WTC11 (cell line): Measurements from ENCODE around the gene MMP7. TPM values are rescaled to one million over a fixed set of nuclear protein-coding genes. Genes with fewer than 3 reads are reported as not detected.

Experiments used
- ATAC-seq: fragments of 200-7000 bp; cut with Tn5 transposase; 2 replicates; pipeline ENCODE4 v1.10.0; 2021; ENCODE audit warnings: mild to moderate bottlenecking, moderate library complexity
- CTCF ChIA-PET: fragments of 300-600 bp; sonication (Branson Sonifier 250); formaldehyde crosslinking; loops from one replicate; lab custom pipeline; 2021; ENCODE audit warnings: antibody characterized with exemption; lab: Charles Lee
- POLR2A ChIA-PET: fragments of 350-600 bp; sonication (Branson Sonifier 250); formaldehyde crosslinking; loops from one replicate; lab custom pipeline; 2021; ENCODE audit warnings: antibody characterized with exemption; lab: Charles Lee
- DNase-seq: peaks from one replicate; pipeline ENCODE4 v3.0.0; 2021; ENCODE audit warnings: low spot score
- H3K27ac Mint-ChIP-seq: 2 replicates; pipeline ENCODE4 v1.8.0; 2021; ENCODE audit warnings: mixed read lengths
- H3K27me3 Mint-ChIP-seq: 2 replicates; pipeline ENCODE4 v1.8.0; 2021; ENCODE audit warnings: low read depth, mild to moderate bottlenecking, moderate library complexity, mixed read lengths
- H3K36me3 Mint-ChIP-seq: 2 replicates; pipeline ENCODE4 v1.8.0; 2021; ENCODE audit warnings: mixed read lengths
- H3K4me1 Mint-ChIP-seq: 2 replicates; pipeline ENCODE4 v1.8.0; 2022; ENCODE audit warnings: mixed read lengths
- H3K4me3 Mint-ChIP-seq: 2 replicates; pipeline ENCODE4 v1.8.0; 2021; ENCODE audit warnings: mild to moderate bottlenecking, moderate library complexity, mixed read lengths
- H3K9me3 Mint-ChIP-seq: 2 replicates; pipeline ENCODE4 v1.8.0; 2021; ENCODE audit warnings: mixed read lengths
- ARID4B ChIP-seq: sonication (generic); formaldehyde crosslinking; IDR thresholded peaks from 2 replicates; pipeline ENCODE4 v1.8.0; 2023; ENCODE audit warnings: missing genetic modification reagents, mild to moderate bottlenecking, borderline replicate concordance
- GTF2I ChIP-seq: fragments of 250-450 bp; sonication (Bioruptor Pico); conservative IDR thresholded peaks from 2 replicates; pipeline ENCODE4 v1.4.0; 2021; ENCODE audit warnings: mild to moderate bottlenecking
- HMGA2 ChIP-seq: fragments of 250-450 bp; sonication (Bioruptor Pico); IDR thresholded peaks from 2 replicates; pipeline ENCODE4 v1.4.0; 2021; ENCODE audit warnings: mild to moderate bottlenecking, moderate library complexity
- KAT7 ChIP-seq: sonication (generic); formaldehyde crosslinking; IDR thresholded peaks from 2 replicates; pipeline ENCODE4 v1.8.1; 2023; ENCODE audit warnings: missing genetic modification reagents, mild to moderate bottlenecking, borderline replicate concordance
- MAX ChIP-seq: sonication (generic); formaldehyde crosslinking; IDR thresholded peaks from 2 replicates; pipeline ENCODE4 v1.8.0; 2022; ENCODE audit warnings: mild to moderate bottlenecking, missing genetic modification reagents
- PRDM15 ChIP-seq: sonication (generic); formaldehyde crosslinking; IDR thresholded peaks from 2 replicates; pipeline ENCODE4 v1.8.0; 2022; ENCODE audit warnings: missing genetic modification reagents
- PRRX2 ChIP-seq: fragments of 250-450 bp; sonication (Bioruptor Pico); IDR thresholded peaks from 2 replicates; pipeline ENCODE4 v1.8.0; 2021; ENCODE audit warnings: mild to moderate bottlenecking
- ZNF232 ChIP-seq: sonication (generic); formaldehyde crosslinking; IDR thresholded peaks from 2 replicates; pipeline ENCODE4 v1.8.0; 2022; ENCODE audit warnings: mild to moderate bottlenecking, missing genetic modification reagents
- total RNA-seq: library from RNA; stranded (reverse); gene quantifications from 3 replicates; pipeline ENCODE4 v1.2.3, GENCODE V29; 2021
- TF ChIP-seq, protein P1 (sequence below): fragments of 250-450 bp; sonication (Bioruptor Pico); IDR thresholded peaks from 2 replicates; pipeline ENCODE4 v1.8.0; 2021; ENCODE audit warnings: mild to moderate bottlenecking
- TF ChIP-seq, protein P2 (sequence below): sonication (generic); formaldehyde crosslinking; IDR thresholded peaks from 2 replicates; pipeline ENCODE4 v1.8.1; 2022; ENCODE audit warnings: mild to moderate bottlenecking, missing genetic modification reagents, moderate library complexity, borderline replicate concordance
- TF ChIP-seq, protein P3 (sequence below): sonication (generic); formaldehyde crosslinking; IDR thresholded peaks from 2 replicates; pipeline ENCODE4 v1.8.1; 2023; ENCODE audit warnings: mild to moderate bottlenecking, missing genetic modification reagents

Gene MMP7
- total RNA-seq, 1 experiment from 2014 or later, result 0.50 TPM

DNA sequence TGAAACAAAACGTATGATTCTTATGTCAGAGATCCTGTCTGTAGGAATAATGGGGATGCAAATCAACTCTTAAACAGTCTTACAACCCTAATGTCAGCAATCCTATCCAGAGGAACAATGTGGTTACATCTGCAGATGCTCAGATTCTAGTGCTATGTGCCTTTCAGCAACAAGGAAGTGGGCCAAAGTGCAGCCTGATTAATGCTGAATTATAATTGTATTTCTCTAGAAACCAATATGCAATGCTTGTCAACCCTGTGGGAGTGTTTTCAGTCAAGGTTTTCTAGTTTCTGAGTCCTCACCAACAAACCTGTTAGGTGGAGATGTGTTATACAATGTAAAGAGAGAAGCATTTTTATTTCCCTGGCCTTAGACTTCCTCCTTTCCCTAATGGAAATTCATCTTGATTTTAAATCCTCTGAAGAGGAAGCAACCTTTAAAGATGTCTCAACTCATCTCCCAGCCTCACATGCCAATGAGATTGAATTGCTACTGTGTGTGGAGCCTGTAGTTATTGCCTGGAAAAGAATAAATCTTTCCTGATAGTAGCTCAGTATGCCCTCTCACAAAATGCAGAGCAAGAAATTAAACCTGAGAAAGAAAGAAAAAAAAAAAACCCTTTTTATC lies 51.8 kb downstream of the MMP7 start:
- H3K4me1 Mint-ChIP-seq, result peaks cover 26% of the 10 kb centered on the region
- TF ChIP-seq, protein P1, sequence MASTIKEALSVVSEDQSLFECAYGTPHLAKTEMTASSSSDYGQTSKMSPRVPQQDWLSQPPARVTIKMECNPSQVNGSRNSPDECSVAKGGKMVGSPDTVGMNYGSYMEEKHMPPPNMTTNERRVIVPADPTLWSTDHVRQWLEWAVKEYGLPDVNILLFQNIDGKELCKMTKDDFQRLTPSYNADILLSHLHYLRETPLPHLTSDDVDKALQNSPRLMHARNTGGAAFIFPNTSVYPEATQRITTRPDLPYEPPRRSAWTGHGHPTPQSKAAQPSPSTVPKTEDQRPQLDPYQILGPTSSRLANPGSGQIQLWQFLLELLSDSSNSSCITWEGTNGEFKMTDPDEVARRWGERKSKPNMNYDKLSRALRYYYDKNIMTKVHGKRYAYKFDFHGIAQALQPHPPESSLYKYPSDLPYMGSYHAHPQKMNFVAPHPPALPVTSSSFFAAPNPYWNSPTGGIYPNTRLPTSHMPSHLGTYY (CRISPR knock-in tag), result no peak
- TF ChIP-seq KAT7 (CRISPR knock-in tag), result no peak
- TF ChIP-seq, protein P2, sequence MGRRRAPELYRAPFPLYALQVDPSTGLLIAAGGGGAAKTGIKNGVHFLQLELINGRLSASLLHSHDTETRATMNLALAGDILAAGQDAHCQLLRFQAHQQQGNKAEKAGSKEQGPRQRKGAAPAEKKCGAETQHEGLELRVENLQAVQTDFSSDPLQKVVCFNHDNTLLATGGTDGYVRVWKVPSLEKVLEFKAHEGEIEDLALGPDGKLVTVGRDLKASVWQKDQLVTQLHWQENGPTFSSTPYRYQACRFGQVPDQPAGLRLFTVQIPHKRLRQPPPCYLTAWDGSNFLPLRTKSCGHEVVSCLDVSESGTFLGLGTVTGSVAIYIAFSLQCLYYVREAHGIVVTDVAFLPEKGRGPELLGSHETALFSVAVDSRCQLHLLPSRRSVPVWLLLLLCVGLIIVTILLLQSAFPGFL (CRISPR knock-in tag), result no peak
- TF ChIP-seq MAX (CRISPR knock-in tag), result no peak
- TF ChIP-seq GTF2I, result no peak
- no peak for TF ChIP-seq ZNF232
- CTCF ChIA-PET, result interaction anchor here (0.6 to 1.2 kb wide), 4 partner anchors 68 to 210 kb away, joined by 3 to 5 read pairs (median 4); no protein-coding TSS in a partner anchor
- ATAC-seq (no peak), DNase-seq (no peak)
- POLR2A ChIA-PET, result interaction anchor here (0.6 kb wide), 1 partner anchor 1802 kb away, joined by 3 read pairs; no protein-coding TSS in a partner anchor
- H3K36me3 Mint-ChIP-seq, result no peaks in the 10 kb centered on the region
- H3K27me3 Mint-ChIP-seq, result no peaks in the 10 kb centered on the region
- no peaks in the 10 kb centered on the region for H3K9me3 Mint-ChIP-seq
- no peak overlapping the region for H3K4me3 Mint-ChIP-seq
- no peak overlapping the region for H3K27ac Mint-ChIP-seq

DNA sequence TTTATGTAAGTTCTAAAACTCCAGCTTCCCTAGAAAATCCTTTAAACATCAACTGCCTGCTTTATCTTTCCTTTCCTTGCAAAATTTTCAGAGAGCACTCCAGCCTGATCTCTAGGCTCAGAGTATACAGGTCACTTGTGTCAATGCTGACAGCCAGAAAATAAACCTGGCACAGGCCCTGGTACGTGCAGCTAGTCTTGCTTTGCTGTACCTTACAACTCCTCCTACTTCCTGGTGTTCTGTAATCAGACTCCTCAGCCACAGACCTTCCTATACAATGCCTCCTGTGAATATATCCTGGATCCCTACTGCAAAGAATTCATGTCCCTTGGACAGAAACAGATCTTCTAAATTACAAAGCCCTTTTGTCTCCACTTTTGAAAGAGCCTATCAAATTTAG lies 53.7 kb downstream of the MMP7 start:
- DNase-seq (no peak), ATAC-seq (peak; percentile 85)
- no peaks in the 10 kb centered on the region for H3K36me3 Mint-ChIP-seq

More for the DNA sequence above, 53.7 kb downstream of the MMP7 start:
- no peaks in the 10 kb centered on the region for H3K27me3 Mint-ChIP-seq
- H3K9me3 Mint-ChIP-seq, result no peaks in the 10 kb centered on the region
- ChIA-PET POLR2A (no interaction called here), CTCF (interaction anchor here (1.2 to 1.8 kb wide), 2 partner anchors 25 to 86 kb away, joined by 3 to 8 read pairs; no protein-coding TSS in a partner anchor)
- peaks cover 26% of the 10 kb centered on the region for H3K4me1 Mint-ChIP-seq
- TF ChIP-seq HMGA2 (no peak), PRRX2 (CRISPR knock-in tag) (no peak), PRDM15 (CRISPR knock-in tag) (no peak), ARID4B (CRISPR knock-in tag) (no peak)
- TF ChIP-seq, protein P3, sequence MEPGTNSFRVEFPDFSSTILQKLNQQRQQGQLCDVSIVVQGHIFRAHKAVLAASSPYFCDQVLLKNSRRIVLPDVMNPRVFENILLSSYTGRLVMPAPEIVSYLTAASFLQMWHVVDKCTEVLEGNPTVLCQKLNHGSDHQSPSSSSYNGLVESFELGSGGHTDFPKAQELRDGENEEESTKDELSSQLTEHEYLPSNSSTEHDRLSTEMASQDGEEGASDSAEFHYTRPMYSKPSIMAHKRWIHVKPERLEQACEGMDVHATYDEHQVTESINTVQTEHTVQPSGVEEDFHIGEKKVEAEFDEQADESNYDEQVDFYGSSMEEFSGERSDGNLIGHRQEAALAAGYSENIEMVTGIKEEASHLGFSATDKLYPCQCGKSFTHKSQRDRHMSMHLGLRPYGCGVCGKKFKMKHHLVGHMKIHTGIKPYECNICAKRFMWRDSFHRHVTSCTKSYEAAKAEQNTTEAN (CRISPR knock-in tag), result no peak
- H3K27ac Mint-ChIP-seq, result no peak overlapping the region
- no peak overlapping the region for H3K4me3 Mint-ChIP-seq
